NAMALWA (cell line): ENCODE measurements around the gene VHLL.

ENCODE experiments used
- DNase-seq: peaks from one replicate; pipeline ENCODE4 v3.0.0-alpha.2; 2015; ENCODE audit warnings: low spot score

The VHLL gene

DNA sequence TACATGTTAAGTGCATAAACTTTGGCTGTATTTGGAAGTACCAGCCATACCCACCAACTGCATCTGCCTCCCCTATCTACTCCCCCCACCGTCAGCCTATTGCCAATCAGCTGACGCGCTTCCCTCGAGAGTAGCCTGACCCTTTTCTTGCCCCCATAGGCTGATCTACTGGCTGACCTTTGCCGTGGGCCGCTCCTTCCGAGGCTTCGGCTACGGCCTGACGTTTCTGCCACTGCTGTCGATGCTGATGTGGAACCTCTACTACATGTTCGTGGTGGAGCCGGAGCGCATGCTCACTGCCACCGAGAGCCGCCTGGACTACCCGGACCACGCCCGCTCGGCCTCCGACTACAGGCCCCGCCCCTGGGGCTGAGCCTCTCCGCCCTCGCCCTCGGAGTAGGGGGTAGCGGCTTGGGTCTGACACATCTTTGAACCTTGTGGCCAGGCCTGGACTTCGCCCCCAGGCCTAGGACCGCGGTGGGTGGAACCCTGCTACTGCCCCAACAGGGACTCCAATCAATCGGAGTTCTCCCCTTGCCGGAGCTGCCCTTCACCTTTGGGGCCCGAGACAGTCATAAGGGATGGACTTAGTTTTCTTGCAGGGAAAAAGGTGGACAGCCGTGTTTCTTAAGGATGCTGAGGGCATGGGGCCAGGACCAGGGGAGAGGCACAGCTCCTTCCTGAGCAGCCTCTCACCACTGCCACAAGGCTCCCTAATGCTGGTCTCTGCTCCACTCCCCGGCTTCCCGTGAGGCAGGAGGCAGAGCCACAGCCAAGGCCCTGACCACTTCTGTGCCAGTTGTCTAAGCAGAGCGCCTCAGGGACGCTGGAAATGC is 7.7 kb downstream of the VHLL start:
- no peak for DNase-seq

DNA sequence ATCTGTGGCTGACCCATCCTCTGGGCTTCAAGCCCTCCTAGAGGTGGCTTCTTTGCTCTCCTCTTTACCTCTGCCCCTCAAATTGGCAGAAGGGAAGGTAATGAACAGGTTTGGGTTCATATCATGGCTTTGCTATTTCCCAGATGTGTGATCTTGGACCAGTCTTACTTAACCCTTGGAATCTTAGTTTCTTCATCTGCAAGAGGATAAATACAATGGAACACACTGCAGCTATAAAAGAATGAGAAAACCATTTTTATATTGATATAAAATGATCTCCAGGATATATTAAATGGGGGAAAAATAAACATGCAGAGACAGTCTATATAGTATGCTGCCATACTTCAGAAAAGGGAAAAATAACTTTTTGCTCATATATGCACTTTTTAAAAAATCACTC is 9.2 kb downstream of the VHLL start:
- no peak for DNase-seq

DNA sequence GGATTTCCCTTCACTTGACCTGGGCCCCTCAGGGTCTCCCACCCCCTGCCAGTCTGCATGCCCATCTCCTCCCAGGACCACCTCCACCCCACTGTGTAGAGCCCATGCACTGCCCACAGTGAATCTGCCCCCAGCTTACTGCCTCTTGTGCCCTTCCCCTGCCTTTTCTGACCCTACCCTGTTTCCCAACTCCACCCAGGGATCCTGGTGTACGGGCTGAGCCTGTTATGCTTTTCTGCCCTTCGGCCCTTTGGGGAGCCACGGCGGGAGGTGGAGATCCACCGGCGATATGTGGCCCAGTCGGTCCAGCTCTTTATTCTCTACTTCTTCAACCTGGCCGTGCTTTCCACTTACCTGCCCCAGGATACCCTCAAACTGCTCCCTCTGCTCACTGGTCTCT is 13.0 kb downstream of the VHLL start:
- DNase-seq = no peak

DNA sequence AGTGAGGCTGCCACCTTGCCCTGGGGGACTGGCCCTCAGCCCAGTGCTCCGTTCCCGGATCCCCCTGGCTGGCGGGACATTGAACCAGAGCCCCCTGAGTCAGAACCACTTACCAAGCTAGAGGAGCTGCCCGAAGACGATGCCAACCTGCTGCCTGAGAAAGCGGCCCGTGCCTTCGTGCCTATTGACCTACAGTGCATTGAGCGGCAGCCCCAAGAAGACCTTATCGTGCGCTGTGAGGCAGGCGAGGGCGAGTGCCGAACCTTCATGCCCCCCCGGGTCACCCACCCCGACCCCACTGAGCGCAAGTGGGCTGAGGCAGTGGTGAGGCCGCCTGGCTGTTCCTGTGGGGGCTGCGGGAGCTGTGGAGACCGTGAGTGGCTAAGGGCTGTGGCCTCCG is 13.7 kb downstream of the VHLL start:
- no peak for DNase-seq

DNA sequence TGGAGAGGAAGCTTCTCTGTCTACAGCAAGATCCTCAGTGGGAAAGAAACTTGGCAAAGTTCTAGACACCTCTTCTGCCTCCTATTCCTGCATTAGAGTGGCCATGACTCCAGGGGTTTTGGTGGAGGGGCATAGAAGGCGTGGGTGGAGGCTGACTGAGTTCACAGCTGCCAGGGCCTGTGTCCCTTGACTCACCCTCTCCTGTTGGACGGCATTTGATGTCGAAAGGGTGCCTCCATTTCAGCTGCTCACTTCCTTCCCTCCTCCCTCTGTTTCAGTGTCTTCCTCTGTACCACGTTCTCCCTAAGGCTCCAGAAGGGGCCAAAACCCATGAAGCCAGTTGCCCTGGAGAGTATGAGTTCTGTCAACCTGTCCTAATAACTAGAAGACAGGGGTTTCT is 14.3 kb downstream of the VHLL start:
- DNase-seq = no peak

DNA sequence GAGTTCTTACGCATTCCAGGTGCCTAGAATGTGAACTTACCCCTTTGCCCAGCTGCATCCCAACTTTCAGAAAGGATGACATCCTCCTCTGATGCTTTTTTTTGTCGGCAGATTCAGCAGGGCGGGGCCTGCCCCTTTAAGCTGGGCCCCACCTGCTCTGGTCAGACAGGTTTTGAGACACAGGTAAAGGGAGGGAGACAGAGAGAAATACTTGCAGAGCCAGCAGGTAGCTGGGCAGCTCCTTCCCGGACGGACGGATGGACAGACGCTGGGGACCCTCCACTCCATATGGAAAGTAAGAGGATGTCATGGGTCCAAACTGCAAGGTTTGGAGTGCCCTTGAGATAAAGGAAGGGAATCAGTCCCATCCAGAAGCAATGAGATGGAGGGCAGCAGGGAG is 15.0 kb downstream of the VHLL start, which contains the start of gene TMEM79:
TMEM79 (plus strand) TSS at position 214 of the 400 bp plus-strand sequence. CDS start 902 bp downstream, outside the sequence.
- no peak for DNase-seq

DNA sequence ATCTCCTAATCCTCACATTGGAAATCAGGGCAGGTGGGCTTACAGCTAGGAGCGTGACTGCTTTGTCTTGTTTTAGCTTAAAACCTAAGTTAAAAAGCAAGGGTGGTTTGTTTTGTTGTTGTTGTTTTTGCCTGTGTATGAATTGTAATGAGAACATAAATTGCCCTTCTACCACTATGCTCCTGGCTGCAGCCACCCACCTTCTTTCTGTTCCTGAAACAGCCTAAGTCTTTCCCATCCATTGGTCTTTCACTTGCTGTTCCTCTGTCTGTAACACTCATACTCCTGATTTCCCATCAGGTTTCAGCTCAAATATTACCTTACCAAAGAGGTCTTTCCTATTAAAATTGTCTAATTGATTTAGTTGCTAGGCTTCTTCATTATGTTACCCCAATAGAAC is 15.6 kb downstream of the VHLL start:
- no peak for DNase-seq

DNA sequence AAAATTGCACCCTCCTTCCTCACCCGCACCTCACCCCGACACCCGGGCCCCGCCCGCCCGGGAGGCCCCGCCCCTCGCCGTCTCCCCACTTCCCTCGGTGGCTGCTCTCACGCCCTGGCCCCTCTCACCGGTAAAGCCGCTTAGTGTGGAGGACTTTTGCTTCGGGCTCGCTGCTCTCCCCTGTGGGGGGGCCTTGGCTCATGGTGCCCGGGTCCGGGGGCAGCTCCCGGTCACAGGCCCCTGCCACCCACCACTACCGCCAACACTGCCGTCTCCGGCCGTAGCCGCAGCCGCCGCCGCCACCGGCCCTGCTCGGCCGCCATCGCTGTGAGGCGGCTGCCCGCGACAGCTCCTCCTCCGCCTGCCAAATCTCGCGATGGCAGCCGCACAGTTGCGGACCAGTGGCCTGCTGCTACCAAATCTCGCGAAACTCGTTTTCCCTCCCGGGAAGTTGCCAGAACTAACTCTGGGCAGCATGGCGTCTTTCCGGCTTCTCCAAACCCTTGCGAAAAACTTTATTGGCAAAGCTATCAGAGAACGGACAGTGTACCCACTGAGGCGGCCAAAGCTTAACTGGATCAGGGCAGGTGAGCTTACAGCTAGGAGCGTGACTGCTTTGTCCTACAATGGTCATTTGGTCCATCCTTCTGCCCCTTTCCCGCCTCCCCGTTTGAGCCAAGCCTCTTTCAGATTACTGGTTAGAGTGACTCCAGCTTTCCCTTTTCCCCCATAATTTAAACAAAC is 16.5 kb downstream of the VHLL start, which contains the start of gene SMG5:
SMG5 (minus strand) TSS at position 347 of the 744 bp plus-strand sequence; CDS start at position 202, 145 bp downstream.
- peak; percentile 100 for DNase-seq

DNA sequence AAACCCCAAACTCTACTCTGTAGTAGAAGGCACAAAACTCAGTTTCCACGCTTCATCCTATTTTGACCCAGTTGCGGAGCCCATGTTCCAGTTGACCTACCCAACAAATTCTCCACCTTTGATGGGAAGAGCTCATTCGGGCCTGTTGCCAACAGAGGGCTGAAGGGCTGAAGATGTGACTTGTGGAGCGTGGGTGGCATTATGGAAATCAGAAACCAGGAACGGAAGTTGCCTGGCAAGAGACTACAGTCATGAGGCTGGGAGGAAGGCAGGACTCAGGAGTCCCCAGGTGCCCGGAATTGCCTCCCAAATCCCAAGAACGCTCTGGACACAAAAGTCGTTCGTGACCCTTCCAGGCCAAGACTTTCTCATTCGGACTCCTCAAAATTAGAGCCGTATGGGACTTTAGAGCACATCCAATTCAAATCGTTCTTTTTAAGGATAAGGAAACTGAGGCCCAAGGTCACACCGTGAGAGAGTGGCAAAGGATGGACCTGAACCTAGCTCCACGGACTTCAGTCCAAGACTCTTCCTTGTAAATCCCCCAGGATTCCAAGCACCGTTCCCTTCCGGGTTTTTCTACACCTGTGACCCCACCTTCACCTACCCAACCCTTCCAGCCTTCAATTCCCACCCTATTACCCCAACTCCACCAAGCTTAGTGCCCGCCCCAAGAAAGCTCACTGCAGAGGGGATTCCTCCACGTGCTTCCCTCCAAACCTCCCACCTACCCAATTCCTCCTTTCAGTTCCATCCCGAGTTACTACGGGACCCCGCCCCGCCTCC is 17.2 kb downstream of the VHLL start:
- peak; percentile 78 for DNase-seq

DNA sequence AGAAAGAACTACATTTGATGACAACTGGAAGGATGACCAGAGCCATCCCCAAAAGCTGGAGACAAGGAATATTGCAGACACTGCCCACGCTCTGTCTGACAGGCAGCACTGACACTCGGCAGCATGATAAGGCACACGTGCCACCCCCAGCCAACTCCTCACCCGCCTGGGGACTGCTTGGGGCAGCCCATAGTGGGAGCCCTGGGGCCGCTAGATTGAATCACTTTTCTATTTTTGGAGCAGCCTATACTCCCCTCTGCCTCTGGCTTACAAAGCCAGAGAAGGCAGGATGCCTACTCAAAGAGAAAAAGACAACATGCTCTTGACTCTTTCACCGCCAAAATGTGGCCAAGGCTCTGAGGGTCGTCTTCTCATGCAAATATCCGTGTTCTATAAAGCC is 17.8 kb downstream of the VHLL start:
- peak; percentile 95 for DNase-seq

DNA sequence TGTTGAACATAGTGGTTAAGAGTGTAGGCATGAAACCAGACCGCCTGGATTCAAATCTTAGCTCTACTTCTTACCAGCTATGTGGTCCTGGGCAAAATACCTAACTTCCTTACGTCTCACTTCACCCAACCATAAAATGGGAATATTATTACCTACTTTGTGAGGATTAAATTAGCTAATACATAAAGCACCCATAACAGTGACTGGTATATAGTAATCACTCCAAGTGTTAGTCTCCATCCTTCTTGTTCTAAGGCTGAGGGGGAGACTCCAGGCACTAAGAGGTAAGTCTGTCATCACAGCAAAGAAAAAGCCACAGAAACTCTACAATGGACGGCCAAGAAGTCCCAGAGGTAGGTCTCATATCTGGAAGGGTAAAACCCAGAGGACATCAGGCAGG is 19.3 kb downstream of the VHLL start:
- DNase-seq = no peak

DNA sequence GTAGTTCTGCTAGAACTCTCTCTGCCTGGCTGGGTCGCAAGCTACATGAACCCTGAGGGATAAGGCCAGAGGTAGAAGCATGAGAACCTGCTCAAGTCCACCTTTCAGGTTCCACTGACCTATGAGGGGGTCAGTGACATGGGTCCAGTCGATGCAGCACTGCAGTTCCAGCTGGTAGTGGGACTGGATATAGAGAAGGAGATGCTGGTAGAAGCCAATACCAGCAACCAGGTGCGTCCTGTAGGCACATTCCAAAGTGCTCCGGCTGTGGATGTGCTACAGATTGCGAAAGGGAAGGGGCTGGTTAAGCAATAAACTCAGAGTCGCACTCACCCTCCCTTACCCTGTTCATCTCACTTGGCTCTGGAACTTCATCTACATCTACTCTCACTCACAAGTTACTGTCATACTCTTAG is 22.1 kb downstream of the VHLL start:
- DNase-seq = no peak

DNA sequence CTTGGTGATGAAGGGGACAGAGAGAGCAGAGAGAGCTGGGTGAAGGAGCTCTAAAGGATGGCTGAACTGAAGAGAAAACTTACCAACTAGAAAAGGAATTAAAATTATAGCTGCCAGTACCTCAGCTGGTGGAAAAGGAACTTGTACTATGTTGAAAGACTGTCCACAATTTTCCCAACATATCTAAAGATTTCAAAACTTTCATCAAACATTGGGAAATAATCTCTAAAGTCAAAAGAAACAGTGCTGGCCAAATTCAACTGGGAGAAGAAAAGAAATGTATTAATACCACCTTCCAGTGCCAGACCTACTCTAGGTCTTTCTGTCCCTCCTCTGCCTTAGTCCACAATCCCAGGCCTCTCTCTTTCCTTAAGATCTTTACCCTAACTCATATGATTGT is 22.6 kb downstream of the VHLL start:
- no peak for DNase-seq

DNA sequence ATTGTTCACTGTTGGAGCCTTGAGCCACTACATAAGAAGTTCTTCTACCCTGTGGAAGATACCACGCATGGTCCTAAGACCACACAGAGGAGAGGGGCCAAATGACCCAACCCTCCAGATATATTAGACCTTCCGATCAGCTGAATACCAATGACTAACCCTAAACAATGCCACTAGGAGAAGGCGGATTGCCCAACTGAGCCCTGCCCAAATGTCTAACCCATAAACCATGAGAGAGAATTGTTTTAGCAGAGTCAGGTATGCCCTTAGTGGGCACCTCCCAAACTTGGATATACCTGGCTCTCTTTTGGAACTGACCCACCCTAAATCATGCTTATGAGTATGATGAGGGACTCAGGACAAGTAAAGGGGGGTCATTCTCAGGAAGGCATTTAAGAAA is 28.8 kb downstream of the VHLL start:
- DNase-seq = no peak

DNA sequence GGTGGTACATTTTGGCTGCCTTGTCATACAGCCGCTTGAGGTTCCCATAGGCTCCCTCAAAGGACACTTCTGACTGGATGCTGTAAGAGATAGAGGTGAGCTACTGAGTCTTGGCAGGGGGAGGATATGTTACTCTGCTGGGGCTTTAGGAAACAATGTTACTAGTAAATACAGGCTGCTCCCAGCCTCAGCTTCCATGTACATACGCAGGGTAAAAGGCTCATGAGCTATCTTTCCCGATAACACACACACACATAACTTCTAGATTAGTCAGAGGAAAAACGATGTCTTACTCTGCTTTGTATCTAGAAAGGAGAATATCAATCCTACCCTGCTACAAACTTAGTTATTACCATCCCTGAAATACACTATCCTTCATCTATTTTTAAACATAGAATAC is 30.8 kb downstream of the VHLL start:
- no peak for DNase-seq

DNA sequence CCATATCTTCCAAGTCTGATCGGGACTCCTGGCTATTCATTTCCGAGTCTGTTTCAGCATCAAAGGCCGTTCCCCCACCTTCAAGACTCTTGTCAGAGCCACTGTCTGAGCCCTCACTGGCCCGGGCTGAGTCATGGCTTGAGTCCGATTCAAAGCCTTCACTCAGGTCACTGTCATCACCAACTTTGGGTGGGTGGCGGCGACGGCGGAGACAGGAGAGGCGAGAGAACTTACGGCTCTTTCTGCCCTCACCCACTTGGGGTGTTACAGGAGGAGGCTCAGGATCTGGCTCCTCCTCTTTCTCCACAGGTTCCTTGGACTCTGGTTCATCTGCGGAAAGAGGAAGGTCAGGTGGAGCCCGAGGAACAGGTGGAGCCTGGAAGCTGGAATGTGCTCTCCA is 33.1 kb downstream of the VHLL start:
- DNase-seq = no peak

DNA sequence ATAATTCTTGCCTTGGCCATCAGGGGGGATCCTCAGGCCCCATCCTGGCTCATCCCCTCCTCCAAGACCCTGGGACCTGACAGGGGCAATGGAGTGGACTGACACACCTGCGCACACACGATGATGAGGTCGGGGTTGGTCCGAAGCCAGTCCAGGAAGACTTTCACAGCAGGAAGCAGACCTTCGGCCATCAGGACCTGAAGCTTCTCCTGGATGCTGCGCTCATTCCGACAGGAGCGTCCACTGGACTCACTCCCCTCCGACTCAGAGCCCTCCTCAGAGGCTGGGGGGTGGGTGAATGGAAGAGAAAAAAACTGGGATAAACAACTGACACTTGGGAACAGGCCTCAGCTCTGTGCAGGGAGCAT is 35.8 kb downstream of the VHLL start:
- no peak for DNase-seq

DNA sequence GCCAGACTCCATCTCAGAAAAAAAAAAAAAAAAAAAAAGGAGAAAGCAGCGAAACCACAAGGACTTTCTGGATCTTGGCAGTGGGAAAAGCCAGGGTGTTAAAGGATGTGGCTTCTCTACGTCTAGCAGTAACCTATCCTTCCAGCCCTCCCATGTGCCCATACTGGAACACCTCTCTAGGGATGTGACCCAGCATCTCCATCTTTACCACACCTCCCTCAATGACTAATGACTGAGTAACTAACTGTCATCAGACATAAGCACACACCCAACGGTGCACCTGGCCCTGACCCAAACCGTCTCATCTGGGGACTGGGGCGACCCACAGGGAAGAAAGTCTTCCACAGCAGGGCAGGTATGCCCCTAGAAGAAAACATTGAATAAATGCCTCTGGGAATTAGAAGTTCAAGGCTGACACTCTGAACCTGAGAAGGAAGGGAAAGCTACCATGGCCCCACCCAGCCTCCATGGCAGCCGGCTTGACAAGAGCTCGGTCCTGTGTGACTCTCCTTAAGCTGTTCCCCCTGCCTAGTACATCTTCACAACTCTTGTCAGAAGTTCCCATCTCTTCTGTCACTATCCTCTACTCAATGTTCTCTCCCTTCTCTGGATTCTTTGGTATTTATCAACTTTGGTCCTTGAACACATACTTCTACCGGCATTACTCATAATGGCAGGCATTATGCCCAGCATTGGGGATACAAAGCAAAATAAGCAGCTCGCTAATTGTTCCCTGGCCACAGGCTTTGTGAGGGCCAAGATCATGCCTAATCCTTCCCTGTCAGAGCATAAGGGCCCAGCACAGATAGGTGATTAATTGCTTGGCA is 36.4 kb downstream of the VHLL start:
- no peak for DNase-seq

DNA sequence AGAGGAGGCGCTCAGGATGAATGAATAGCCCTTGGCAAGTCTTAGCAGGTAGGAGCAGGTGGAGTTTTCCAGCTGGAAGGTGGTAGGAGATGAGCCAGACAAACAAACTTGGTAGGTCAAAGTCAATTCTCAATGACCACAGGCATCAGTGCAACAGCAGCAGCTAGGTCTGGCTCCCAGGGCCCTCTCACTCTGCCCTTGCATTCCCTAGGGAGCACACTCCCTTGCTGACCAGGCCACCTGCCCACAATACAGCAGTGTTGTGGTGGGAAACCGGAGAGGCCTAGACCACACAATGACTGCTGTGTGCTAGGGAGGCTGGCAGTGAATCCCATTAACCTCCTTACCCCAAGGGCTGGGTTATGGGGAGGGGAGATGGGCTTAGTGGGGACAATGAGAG is 38.2 kb downstream of the VHLL start:
- no peak for DNase-seq

DNA sequence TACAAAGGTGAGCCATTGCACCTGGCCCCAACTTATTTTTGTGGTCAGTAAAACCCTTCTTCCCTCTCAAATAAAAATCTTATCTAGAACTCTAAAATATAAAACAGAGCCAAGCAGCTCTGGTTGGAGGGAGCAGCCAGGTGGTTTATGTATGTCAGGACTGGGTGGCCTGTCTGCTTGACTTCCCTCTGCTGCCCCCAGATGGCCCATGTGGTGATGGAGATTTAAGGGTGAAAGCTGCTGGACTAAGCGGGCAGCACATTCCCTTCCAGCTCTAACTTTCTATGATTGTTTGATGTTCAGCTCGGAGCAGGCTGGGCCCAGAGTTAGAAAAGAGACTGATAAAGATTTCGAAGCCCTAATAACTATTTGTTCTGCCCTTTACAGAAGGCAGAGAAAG is 39.3 kb downstream of the VHLL start:
- DNase-seq = no peak

DNA sequence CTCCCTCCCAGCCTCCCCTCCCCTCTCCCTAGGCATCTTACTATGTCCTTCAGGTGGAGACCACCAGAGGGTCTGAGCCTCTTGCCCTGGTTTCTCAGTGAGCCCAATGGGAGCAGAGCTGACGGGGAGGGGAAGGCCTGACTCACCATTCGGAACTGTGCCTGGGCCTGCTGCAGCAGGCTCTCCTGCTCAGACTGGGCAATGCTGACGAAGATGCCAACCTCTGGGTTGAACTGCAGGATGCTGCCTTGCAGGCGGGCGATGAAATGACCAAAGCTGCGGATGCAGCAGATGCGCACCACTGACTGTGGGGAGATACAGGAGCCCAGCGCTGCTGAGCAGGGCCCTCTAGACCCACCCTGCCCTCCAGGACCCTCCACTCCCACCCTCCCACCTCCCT is 40.2 kb downstream of the VHLL start:
- DNase-seq = no peak

DNA sequence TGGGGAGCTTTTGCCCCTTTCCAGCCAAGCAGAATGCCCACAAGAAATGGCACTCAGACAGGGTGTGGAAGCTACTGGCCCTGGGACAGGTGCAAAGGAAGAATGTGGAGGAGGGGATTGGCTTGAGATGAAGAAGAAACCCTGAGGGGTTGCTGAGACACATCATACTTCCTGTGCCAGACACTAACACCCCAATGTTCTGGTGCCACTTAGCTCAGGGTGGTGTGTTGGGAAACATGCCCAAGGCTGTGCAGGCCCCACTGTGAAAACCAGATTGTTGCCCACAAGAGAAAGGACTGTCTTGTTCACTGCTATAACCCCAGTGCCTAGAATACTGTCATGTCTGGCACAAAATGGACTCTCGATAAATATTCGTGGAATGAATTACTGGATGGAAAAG is 41.4 kb downstream of the VHLL start:
- no peak for DNase-seq
